GM23338 (cell line): ENCODE data around the gene MRPS11. TPM values are rescaled to one million over a fixed set of nuclear protein-coding genes. Genes with fewer than 3 reads are reported as not detected.

Experiments
- ATAC-seq: fragments of 200-7000 bp; cut with Tn5 transposase; 3 replicates; pipeline ENCODE4 v1.9.1; 2020
- DNase-seq: peaks from one replicate; pipeline ENCODE4 v3.0.0-alpha.2; 2015; ENCODE audit warnings: low spot score
- H2AFZ ChIP-seq: fragments of 200-600 bp; sonication (generic); 2 replicates; pipeline ENCODE4 v1.8.0; 2016; ENCODE audit warnings: antibody characterized with exemption, mild to moderate bottlenecking, moderate library complexity
- H3F3A ChIP-seq: fragments of 200-600 bp; sonication (generic); replicated peaks from 2 replicates; pipeline ENCODE4 v1.8.0; 2017; ENCODE audit warnings: antibody characterized with exemption, mixed run types, low read depth
- H3K27ac ChIP-seq: fragments of 200-600 bp; sonication (generic); 2 replicates; pipeline ENCODE4 v1.6.1; 2016; ENCODE audit warnings: low read depth
- H3K27me3 ChIP-seq: fragments of 200-600 bp; sonication (generic); 2 replicates; pipeline ENCODE4 v1.8.0; 2016; ENCODE audit warnings: mild to moderate bottlenecking, mixed run types, moderate library complexity; ENCODE audit not compliant: insufficient read depth
- H3K36me3 ChIP-seq: fragments of 200-600 bp; sonication (generic); 2 replicates; pipeline ENCODE4 v1.8.0; 2016; ENCODE audit warnings: mild to moderate bottlenecking; ENCODE audit not compliant: insufficient read depth
- H3K4me1 ChIP-seq: fragments of 200-600 bp; sonication (generic); 2 replicates; pipeline ENCODE4 v1.8.0; 2016; ENCODE audit warnings: mild to moderate bottlenecking, moderate library complexity; ENCODE audit not compliant: insufficient read depth
- H3K4me2 ChIP-seq: fragments of 200-600 bp; sonication (generic); 2 replicates; pipeline ENCODE4 v1.7.1; 2017; ENCODE audit warnings: mixed run types
- H3K4me3 ChIP-seq: fragments of 200-600 bp; sonication (generic); 2 replicates; pipeline ENCODE4 v1.6.1; 2016; ENCODE audit warnings: mixed run types
- H3K79me2 ChIP-seq: fragments of 200-600 bp; sonication (generic); replicated peaks from 2 replicates; pipeline ENCODE4 v1.8.0; 2017; ENCODE audit warnings: mild to moderate bottlenecking; ENCODE audit not compliant: insufficient read depth
- H3K9me2 ChIP-seq: fragments of 200-600 bp; sonication (generic); 2 replicates; pipeline ENCODE4 v1.8.0; 2017; ENCODE audit not compliant: insufficient read depth
- H4K20me1 ChIP-seq: fragments of 200-600 bp; sonication (generic); replicated peaks from 2 replicates; pipeline ENCODE4 v1.8.0; 2017; ENCODE audit warnings: mild to moderate bottlenecking; ENCODE audit not compliant: insufficient read depth
- H3K27ac Mint-ChIP-seq: 2 replicates; pipeline ENCODE4 v1.8.0; 2020; ENCODE audit warnings: inconsistent platforms, mild to moderate bottlenecking, moderate library complexity, mixed read lengths
- H3K27me3 Mint-ChIP-seq: 3 replicates; pipeline ENCODE4 v1.8.0; 2022; ENCODE audit warnings: low read depth, mild to moderate bottlenecking, moderate library complexity, mixed read lengths, inconsistent platforms; ENCODE audit not compliant: insufficient read depth, poor library complexity
- H3K36me3 Mint-ChIP-seq: 3 replicates; pipeline ENCODE4 v1.8.0; 2021; ENCODE audit warnings: low read depth, mild to moderate bottlenecking, inconsistent platforms, moderate library complexity, mixed read lengths
- H3K4me1 Mint-ChIP-seq: 3 replicates; pipeline ENCODE4 v1.8.0; 2020; ENCODE audit warnings: mild to moderate bottlenecking, inconsistent platforms, mixed read lengths
- H3K4me3 Mint-ChIP-seq: 3 replicates; pipeline ENCODE4 v1.8.0; 2021; ENCODE audit warnings: moderate library complexity, mild to moderate bottlenecking, inconsistent platforms, mixed read lengths
- H3K9me3 Mint-ChIP-seq: 3 replicates; pipeline ENCODE4 v1.8.0; 2020; ENCODE audit warnings: moderate library complexity, mild to moderate bottlenecking, inconsistent platforms, mixed read lengths
- CREB1 ChIP-seq: fragments of 250-450 bp; sonication (Bioruptor Pico); IDR thresholded peaks from 2 replicates; pipeline ENCODE4 v1.5.0; 2020; ENCODE audit warnings: low read depth, mild to moderate bottlenecking, moderate library complexity
- CTCF ChIP-seq, 2 experiments: fragments of 200-600 bp in 1 of 2; sonication (generic) in 1 of 2; conservative IDR thresholded peaks; 2 replicates each; pipeline versions ENCODE4 v1.5.1 to v1.6.1; 2016 to 2017; ENCODE audit warnings: antibody characterized with exemption in 2 of 2, low read depth in 2 of 2, mild to moderate bottlenecking in 2 of 2, moderate library complexity in 1 of 2
- ETS1 ChIP-seq: IDR thresholded peaks from 2 replicates; pipeline ENCODE4 v1.6.1; 2016; ENCODE audit warnings: antibody characterized with exemption
- EZH2 ChIP-seq: fragments of 200-600 bp; sonication (generic); IDR thresholded peaks from one replicate; pipeline ENCODE4 v1.8.0; 2017; ENCODE audit warnings: antibody characterized with exemption, mild to moderate bottlenecking, low read depth; ENCODE audit not compliant: unreplicated experiment
- EZH2phosphoT487 ChIP-seq: fragments of 200-600 bp; sonication (generic); IDR thresholded peaks from one replicate; pipeline ENCODE4 v1.8.1; 2018; ENCODE audit warnings: antibody characterized with exemption; ENCODE audit not compliant: unreplicated experiment
- JUNB ChIP-seq: IDR thresholded peaks from one replicate; pipeline ENCODE4 v1.6.1; 2016; ENCODE audit warnings: antibody characterized with exemption; ENCODE audit not compliant: unreplicated experiment
- NANOG ChIP-seq: IDR thresholded peaks from 2 replicates; pipeline ENCODE4 v1.6.1; 2016; ENCODE audit warnings: antibody characterized with exemption, borderline replicate concordance
- POLR2AphosphoS5 ChIP-seq: IDR thresholded peaks from 2 replicates; pipeline ENCODE4 v1.6.1; 2016; ENCODE audit warnings: antibody characterized with exemption, low read depth
- STAT1 ChIP-seq: IDR thresholded peaks from one replicate; pipeline ENCODE4 v1.6.1; 2016; ENCODE audit warnings: antibody characterized with exemption; ENCODE audit not compliant: unreplicated experiment
- ZNF114 ChIP-seq: fragments of 250-450 bp; sonication (Bioruptor Pico); IDR thresholded peaks from 2 replicates; pipeline ENCODE4 v1.5.0; 2020; ENCODE audit warnings: mild to moderate bottlenecking, moderate library complexity
- ZNF331 ChIP-seq: fragments of 250-450 bp; sonication (Bioruptor Pico); IDR thresholded peaks from 2 replicates; pipeline ENCODE4 v1.5.0; 2020; ENCODE audit warnings: low read depth, mild to moderate bottlenecking, moderate library complexity
- ZNF462 ChIP-seq: fragments of 250-450 bp; sonication (Bioruptor Pico); IDR thresholded peaks from 2 replicates; pipeline ENCODE4 v1.5.0; 2020; ENCODE audit warnings: mild to moderate bottlenecking, moderate library complexity
- polyA plus RNA-seq: library from polyadenylated mRNA; unstranded; fragments of >200 nt; fragmentation: Nextera tagmentation; extraction: Ambion mirVana; gene quantifications from 2 replicates; pipeline ENCODE4 v1.2.1, GENCODE V29; 2016
- total RNA-seq: library from RNA; depleted of rRNA; stranded (reverse); fragments of >200 nt; shearing (Covaris generic); gene quantifications from 2 replicates; pipeline ENCODE4 v1.2.3, GENCODE V29; 2014
- TF ChIP-seq, protein P1 (sequence below): IDR thresholded peaks from one replicate; pipeline ENCODE4 v1.6.1; 2018; ENCODE audit warnings: antibody characterized with exemption; ENCODE audit not compliant: unreplicated experiment

Gene MRPS11
- total and polyA plus RNA-seq, 2 experiments from 2014 or later = 35.8 to 57.9 TPM

- H4K20me1 ChIP-seq = no peaks in the 10 kb centered on the region; the same call in 1 of the 2 replicates
- no peaks in the 10 kb centered on the region for H3K9me2 ChIP-seq
- Mint-ChIP-seq H3K27me3 (peaks cover 4% of the 10 kb centered on the region), H3K4me1 (peaks cover 10% of the 10 kb centered on the region), H3K4me3 (no peak overlapping the region), H3K9me3 (no peaks in the 10 kb centered on the region), H3K36me3 (no peaks in the 10 kb centered on the region), H3K27ac (no peak overlapping the region)
- no peak overlapping the region for H3K27ac ChIP-seq
- H3K36me3 ChIP-seq = no peaks in the 10 kb centered on the region
- H3F3A ChIP-seq = no peaks in the 10 kb centered on the region
- H3K4me2 ChIP-seq = no peak overlapping the region
- peaks cover 3% of the 10 kb centered on the region for H3K4me1 ChIP-seq
- TF ChIP-seq EZH2phosphoT487 (no peak), ZNF462 (CRISPR knock-in tag) (no peak), JUNB (no peak), NANOG (no peak), STAT1 (no peak), ETS1 (no peak), CREB1 (CRISPR knock-in tag) (no peak), ZNF114 (CRISPR knock-in tag) (no peak), ZNF331 (CRISPR knock-in tag) (no peak), CTCF (conservative IDR thresholded peaks at IDR 0.05; ENCODE audit: low read depth in 2 of 2) (no peak), POLR2AphosphoS5 (no peak), EZH2 (no peak)
- TF ChIP-seq, protein P1, sequence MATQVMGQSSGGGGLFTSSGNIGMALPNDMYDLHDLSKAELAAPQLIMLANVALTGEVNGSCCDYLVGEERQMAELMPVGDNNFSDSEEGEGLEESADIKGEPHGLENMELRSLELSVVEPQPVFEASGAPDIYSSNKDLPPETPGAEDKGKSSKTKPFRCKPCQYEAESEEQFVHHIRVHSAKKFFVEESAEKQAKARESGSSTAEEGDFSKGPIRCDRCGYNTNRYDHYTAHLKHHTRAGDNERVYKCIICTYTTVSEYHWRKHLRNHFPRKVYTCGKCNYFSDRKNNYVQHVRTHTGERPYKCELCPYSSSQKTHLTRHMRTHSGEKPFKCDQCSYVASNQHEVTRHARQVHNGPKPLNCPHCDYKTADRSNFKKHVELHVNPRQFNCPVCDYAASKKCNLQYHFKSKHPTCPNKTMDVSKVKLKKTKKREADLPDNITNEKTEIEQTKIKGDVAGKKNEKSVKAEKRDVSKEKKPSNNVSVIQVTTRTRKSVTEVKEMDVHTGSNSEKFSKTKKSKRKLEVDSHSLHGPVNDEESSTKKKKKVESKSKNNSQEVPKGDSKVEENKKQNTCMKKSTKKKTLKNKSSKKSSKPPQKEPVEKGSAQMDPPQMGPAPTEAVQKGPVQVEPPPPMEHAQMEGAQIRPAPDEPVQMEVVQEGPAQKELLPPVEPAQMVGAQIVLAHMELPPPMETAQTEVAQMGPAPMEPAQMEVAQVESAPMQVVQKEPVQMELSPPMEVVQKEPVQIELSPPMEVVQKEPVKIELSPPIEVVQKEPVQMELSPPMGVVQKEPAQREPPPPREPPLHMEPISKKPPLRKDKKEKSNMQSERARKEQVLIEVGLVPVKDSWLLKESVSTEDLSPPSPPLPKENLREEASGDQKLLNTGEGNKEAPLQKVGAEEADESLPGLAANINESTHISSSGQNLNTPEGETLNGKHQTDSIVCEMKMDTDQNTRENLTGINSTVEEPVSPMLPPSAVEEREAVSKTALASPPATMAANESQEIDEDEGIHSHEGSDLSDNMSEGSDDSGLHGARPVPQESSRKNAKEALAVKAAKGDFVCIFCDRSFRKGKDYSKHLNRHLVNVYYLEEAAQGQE = no peak
- H3K79me2 ChIP-seq = no peaks in the 10 kb centered on the region
- no peak overlapping the region for H3K4me3 ChIP-seq
- DNase-seq (no peak), ATAC-seq (no peak)
- H3K27me3 ChIP-seq = peaks cover 6% of the 10 kb centered on the region; the same call in 1 of the 2 replicates
- no peak overlapping the region for H2AFZ ChIP-seq
Measured at GRCh38 chr15:88498996-88499395, 31.5 kb downstream of the MRPS11 start.
